HepG2 (cell line): ENCODE data around the gene ZNF254. TPM values are rescaled to one million over a fixed set of nuclear protein-coding genes. Genes with fewer than 3 reads are reported as not detected.

Source experiments
- ATAC-seq: fragments of 200-7000 bp; cut with Tn5 transposase; 3 replicates; pipeline ENCODE4 v1.9.1; 2020; ENCODE audit warnings: mild to moderate bottlenecking, moderate library complexity
- BruUV-seq: library from RNA; stranded (reverse); fragments of 400-500 nt; replicated peaks from 2 replicates; lab custom pipeline; 2021; lab: Mats Ljungman, UMichigan
- CTCF ChIA-PET: fragments of 300-600 bp; formaldehyde crosslinking; extraction: SDS; loops from one replicate; lab custom pipeline; 2021; ENCODE audit warnings: low total read pairs, inconsistent platforms, low intra/inter-chr PET ratio; lab: Yijun Ruan, JAX
- POLR2A ChIA-PET: fragments of 350-600 bp; sonication (Branson Sonifier 250); formaldehyde crosslinking; loops from one replicate; lab custom pipeline; 2020; ENCODE audit warnings: antibody characterized with exemption, inconsistent platforms; lab: Yijun Ruan, JAX
- DNase-seq: peaks from one replicate; pipeline ENCODE4 v3.0.0-alpha.2; 2015; ENCODE audit warnings: low spot score
- FAIRE-seq: peaks from 3 replicates; lab custom pipeline; 2011; peaks lifted over from hg19 to GRCh38; lab: Jason Lieb, UNC
- H2AFZ ChIP-seq: one replicate; pipeline ENCODE4 v1.6.1; 2011; ENCODE audit warnings: low read length, inconsistent platforms
- H3K27ac ChIP-seq: fragments of 300-600 bp; 3 replicates; pipeline ENCODE4 v1.8.0; 2011; ENCODE audit warnings: mixed run types, mild to moderate bottlenecking, mixed read lengths, low read length, inconsistent platforms; ENCODE audit not compliant: insufficient read depth; ENCODE audit errors: extremely low read length
- H3K27me3 ChIP-seq, 2 experiments: fragments of 200-600 bp in 1 of 2; 2 replicates in 1 of 2; 3 replicates in 1 of 2; pipeline versions ENCODE4 v1.6.0 to v1.8.0; 2011; ENCODE audit warnings: low read length in 2 of 2, mild to moderate bottlenecking in 2 of 2, moderate library complexity in 2 of 2, inconsistent platforms in 1 of 2; ENCODE audit not compliant: insufficient read depth in 2 of 2, control insufficient read depth in 1 of 2
- H3K36me3 ChIP-seq, 2 experiments: fragments of 200-600 bp in 1 of 2; replicated peaks in 1 of 2; 2 replicates in 1 of 2; 3 replicates in 1 of 2; pipeline versions ENCODE4 v1.5.1 to v1.8.0; 2011; ENCODE audit warnings: low read length in 2 of 2, inconsistent platforms in 1 of 2; ENCODE audit not compliant: insufficient read depth in 2 of 2, control insufficient read depth in 1 of 2
- H3K4me1 ChIP-seq: 2 replicates; pipeline ENCODE4 v1.5.1; 2012; ENCODE audit warnings: low read length, inconsistent platforms; ENCODE audit not compliant: insufficient read depth
- H3K4me2 ChIP-seq: 2 replicates; pipeline ENCODE4 v1.6.0; 2011; ENCODE audit warnings: low read depth, low read length, inconsistent platforms
- H3K4me3 ChIP-seq, 3 experiments: fragments of 200-600 bp in 1 of 3; sonication (generic), shearing (Covaris generic) in 1 of 3; replicated peaks in 1 of 3; 2 replicates each; pipeline ENCODE4 v1.5.1; 2011 to 2016; ENCODE audit warnings: low read length in 3 of 3, inconsistent platforms in 2 of 3, low read depth in 2 of 3, mild to moderate bottlenecking in 2 of 3, control low read depth in 1 of 3, mixed read lengths in 1 of 3; ENCODE audit not compliant: insufficient read depth in 1 of 3
- H3K79me2 ChIP-seq: one replicate; pipeline ENCODE4 v1.6.1; 2011; ENCODE audit warnings: low read length, inconsistent platforms; ENCODE audit not compliant: insufficient read depth
- H3K9ac ChIP-seq: 2 replicates; pipeline ENCODE4 v1.6.0; 2011; ENCODE audit warnings: mild to moderate bottlenecking, low read depth, low read length, inconsistent platforms; ENCODE audit not compliant: insufficient read depth
- H3K9me3 ChIP-seq: 2 replicates; pipeline ENCODE4 v1.5.1; 2012; ENCODE audit warnings: mild to moderate bottlenecking, low read length
- H4K20me1 ChIP-seq: 2 replicates; pipeline ENCODE4 v1.6.0; 2011; ENCODE audit warnings: inconsistent platforms, mild to moderate bottlenecking, low read length, moderate library complexity; ENCODE audit not compliant: insufficient read depth
- BORCS8-MEF2B ChIP-seq: sonication (generic); formaldehyde crosslinking; IDR thresholded peaks from 2 replicates; pipeline ENCODE4 v1.8.0; 2022; ENCODE audit warnings: mild to moderate bottlenecking, missing genetic modification reagents
- CBX1 ChIP-seq: IDR thresholded peaks from one replicate; pipeline ENCODE4 v1.6.1; 2016; ENCODE audit warnings: antibody characterized with exemption, low read depth
- HIVEP1 ChIP-seq: sonication (generic); formaldehyde crosslinking; IDR thresholded peaks from 2 replicates; pipeline ENCODE4 v1.4.0; 2020; ENCODE audit warnings: mild to moderate bottlenecking, missing genetic modification reagents
- ISX ChIP-seq: sonication (generic); formaldehyde crosslinking; conservative IDR thresholded peaks from 2 replicates; pipeline ENCODE4 v1.5.0; 2020; ENCODE audit warnings: missing genetic modification reagents
- NFE2L1 ChIP-seq: sonication (generic); formaldehyde crosslinking; IDR thresholded peaks from 2 replicates; pipeline ENCODE4 v1.4.0; 2020; ENCODE audit warnings: missing genetic modification reagents, mild to moderate bottlenecking, borderline replicate concordance
- NR0B2 ChIP-seq: sonication (generic); formaldehyde crosslinking; IDR thresholded peaks from 2 replicates; pipeline ENCODE4 v1.4.0; 2020; ENCODE audit warnings: mild to moderate bottlenecking, missing genetic modification reagents
- NR2F6 ChIP-seq, 2 experiments: IDR thresholded peaks; 2 replicates each; pipeline ENCODE4 v1.6.1; 2016; ENCODE audit warnings: antibody characterized with exemption in 1 of 2, mild to moderate bottlenecking in 1 of 2
- NR3C1 ChIP-seq: sonication (generic); formaldehyde crosslinking; IDR thresholded peaks from 2 replicates; pipeline ENCODE4 v1.4.0; 2020; ENCODE audit warnings: missing genetic modification reagents
- PBX3 ChIP-seq: sonication (generic); formaldehyde crosslinking; IDR thresholded peaks from 2 replicates; pipeline ENCODE4 v1.8.1; 2023; ENCODE audit warnings: missing genetic modification reagents, inconsistent platforms, borderline replicate concordance
- SNAPC2 ChIP-seq: sonication (generic); formaldehyde crosslinking; IDR thresholded peaks from 2 replicates; pipeline ENCODE4 v1.8.1; 2022; ENCODE audit warnings: mild to moderate bottlenecking, missing genetic modification reagents
- ZNF280D ChIP-seq: sonication (generic); formaldehyde crosslinking; IDR thresholded peaks from 2 replicates; pipeline ENCODE4 v1.5.1; 2020; ENCODE audit warnings: mild to moderate bottlenecking, missing genetic modification reagents
- ZNF563 ChIP-seq: sonication (generic); formaldehyde crosslinking; IDR thresholded peaks from 2 replicates; pipeline ENCODE4 v1.8.0; 2022; ENCODE audit warnings: mild to moderate bottlenecking, moderate library complexity, missing genetic modification reagents
- ZSCAN20 ChIP-seq: sonication (generic); formaldehyde crosslinking; IDR thresholded peaks from 2 replicates; pipeline ENCODE4 v1.4.0; 2020; ENCODE audit warnings: missing genetic modification reagents, mild to moderate bottlenecking, borderline replicate concordance
- WGBS: methylation state at CpG from one replicate; pipeline ENCODE4 v1.1.6; 2017; ENCODE audit warnings: low lambda C conversion rate; 5-methylcytosine and 5-hydroxymethylcytosine counted together
- in situ Hi-C: cut with HindIII; loops from 2 replicates; pipeline ENCODE4 v1.10.0; 2017; ENCODE audit warnings: low pct_unique_long_range_greater_than_20kb; ENCODE audit not compliant: extremely low pct_ligation_motif_present
- intact Hi-C: fragments of 100-400 bp; cut with micrococcal nuclease; formaldehyde crosslinking; loops from one replicate; pipeline ENCODE4 v1.10.0; 2022; ENCODE audit not compliant: unreplicated experiment
- polyA plus RNA-seq, 8 experiments: library from polyadenylated mRNA; depleted of rRNA in 3 of 8; stranded (reverse) in 7 of 8; unstranded in 1 of 8; fragments of >200 nt; fragmentation: Illumina TruSeq in 4 of 8; extraction: Trizol in 4 of 8; gene quantifications; 2 replicates each; pipeline versions ENCODE4 v1.2.1 to v1.2.3, GENCODE V29; 2011 to 2016; ENCODE audit warnings: low read depth in 4 of 8, missing spikeins in 1 of 8, mixed read lengths in 1 of 8; ENCODE audit not compliant: insufficient read depth in 1 of 8
- total RNA-seq, 5 experiments: library from RNA; depleted of rRNA; stranded (reverse); fragments of >200 nt; fragmentation: Illumina TruSeq; extraction: Trizol; gene quantifications; 2 replicates each; pipeline ENCODE4 v1.2.3, GENCODE V29; 2016; ENCODE audit warnings: low read depth in 1 of 5

ZNF254 gene
- total and polyA plus RNA-seq, 2 of the 13 experiments (the other 11 are each of a cell fraction or from before 2014, with no cell fraction given): 2.6 to 4.6 TPM

GRCh38 chr19:24098359-24098758 is 11.4 kb downstream of the ZNF254 start:
- Histone ChIP-seq H4K20me1 (no peaks in the 10 kb centered on the region), H3K4me3 (no peak overlapping the region), H3K27ac (no peak overlapping the region), H3K9me3 (no peaks in the 10 kb centered on the region), H2AFZ (no peak overlapping the region), H3K36me3 (no peaks in the 10 kb centered on the region), H3K27me3 (no peaks in the 10 kb centered on the region; a peak in 1 of 5 replicates)
- ATAC-seq: no peak
- CTCF ChIA-PET: no interaction called here
- BruUV-seq: no TSS peak
- no peak for FAIRE-seq
- TF ChIP-seq SNAPC2 (CRISPR knock-in tag) (no peak), ZNF563 (CRISPR knock-in tag) (no peak), BORCS8-MEF2B (no peak), ZNF280D (no peak), HIVEP1 (no peak), NR3C1 (CRISPR knock-in tag) (no peak), ISX (CRISPR knock-in tag) (no peak), PBX3 (CRISPR knock-in tag) (no peak), ZSCAN20 (CRISPR knock-in tag) (no peak), NR2F6 (IDR thresholded peaks at IDR 0.05) (no peak), NR2F6 (CRISPR knock-in tag; IDR thresholded peaks at IDR 0.05) (no peak), CBX1 (no peak), NR0B2 (CRISPR knock-in tag) (no peak), NFE2L1 (no peak)
- TF ChIP-seq, all 625 proteins: peak for 0
- POLR2A ChIA-PET: no interaction called here
- 97% methylated on average over 2 of the region's 2 CpGs for WGBS
- no peak overlapping the region for H3K9ac ChIP-seq
- H3K4me1 ChIP-seq: no peaks in the 10 kb centered on the region
- no peak overlapping the region for H3K4me2 ChIP-seq
- DNase-seq: no peak
- no peaks in the 10 kb centered on the region for H3K79me2 ChIP-seq
- in situ Hi-C loops: no loop called here
- intact Hi-C loops: no loop called here
